WTC11 (cell line): ENCODE results near the gene SLC45A1. TPM values are rescaled to one million over a fixed set of nuclear protein-coding genes. Genes with fewer than 3 reads are reported as not detected.

Experiments
- ATAC-seq: fragments of 200-7000 bp; cut with Tn5 transposase; 2 replicates; pipeline ENCODE4 v1.10.0; 2021; ENCODE audit warnings: mild to moderate bottlenecking, moderate library complexity
- CTCF ChIA-PET: fragments of 300-600 bp; sonication (Branson Sonifier 250); formaldehyde crosslinking; loops from one replicate; lab custom pipeline; 2021; ENCODE audit warnings: antibody characterized with exemption; lab: Charles Lee
- POLR2A ChIA-PET: fragments of 350-600 bp; sonication (Branson Sonifier 250); formaldehyde crosslinking; loops from one replicate; lab custom pipeline; 2021; ENCODE audit warnings: antibody characterized with exemption; lab: Charles Lee
- DNase-seq: peaks from one replicate; pipeline ENCODE4 v3.0.0; 2021; ENCODE audit warnings: low spot score
- H3K27ac Mint-ChIP-seq: 2 replicates; pipeline ENCODE4 v1.8.0; 2021; ENCODE audit warnings: mixed read lengths
- H3K27me3 Mint-ChIP-seq: 2 replicates; pipeline ENCODE4 v1.8.0; 2021; ENCODE audit warnings: low read depth, mild to moderate bottlenecking, moderate library complexity, mixed read lengths
- H3K36me3 Mint-ChIP-seq: 2 replicates; pipeline ENCODE4 v1.8.0; 2021; ENCODE audit warnings: mixed read lengths
- H3K4me1 Mint-ChIP-seq: 2 replicates; pipeline ENCODE4 v1.8.0; 2022; ENCODE audit warnings: mixed read lengths
- H3K4me3 Mint-ChIP-seq: 2 replicates; pipeline ENCODE4 v1.8.0; 2021; ENCODE audit warnings: mild to moderate bottlenecking, moderate library complexity, mixed read lengths
- H3K9me3 Mint-ChIP-seq: 2 replicates; pipeline ENCODE4 v1.8.0; 2021; ENCODE audit warnings: mixed read lengths
- CBFB ChIP-seq: sonication (generic); formaldehyde crosslinking; IDR thresholded peaks from 2 replicates; pipeline ENCODE4 v1.8.1; 2022; ENCODE audit warnings: mild to moderate bottlenecking, low read depth, missing genetic modification reagents
- E2F1 ChIP-seq: sonication (generic); formaldehyde crosslinking; IDR thresholded peaks from 2 replicates; pipeline ENCODE4 v1.8.0; 2022; ENCODE audit warnings: mild to moderate bottlenecking, missing genetic modification reagents
- ELF4 ChIP-seq: sonication (generic); formaldehyde crosslinking; IDR thresholded peaks from 2 replicates; pipeline ENCODE4 v1.8.1; 2022; ENCODE audit warnings: low read depth, mild to moderate bottlenecking, moderate library complexity, missing genetic modification reagents
- FOXJ3 ChIP-seq: sonication (generic); formaldehyde crosslinking; IDR thresholded peaks from 2 replicates; pipeline ENCODE4 v1.9.0; 2021; ENCODE audit warnings: missing genetic modification reagents, mild to moderate bottlenecking, borderline replicate concordance
- GABPB1 ChIP-seq: sonication (generic); formaldehyde crosslinking; IDR thresholded peaks from 2 replicates; pipeline ENCODE4 v1.8.1; 2023; ENCODE audit warnings: mild to moderate bottlenecking, missing genetic modification reagents
- JAZF1 ChIP-seq: fragments of 250-450 bp; sonication (Bioruptor Pico); IDR thresholded peaks from 2 replicates; pipeline ENCODE4 v1.9.0; 2021; ENCODE audit warnings: moderate library complexity, mild to moderate bottlenecking, inconsistent platforms
- JUN ChIP-seq: sonication (generic); formaldehyde crosslinking; IDR thresholded peaks from 2 replicates; pipeline ENCODE4 v1.8.0; 2023; ENCODE audit warnings: mild to moderate bottlenecking, missing genetic modification reagents
- PRRX2 ChIP-seq: fragments of 250-450 bp; sonication (Bioruptor Pico); IDR thresholded peaks from 2 replicates; pipeline ENCODE4 v1.8.0; 2021; ENCODE audit warnings: mild to moderate bottlenecking
- RORB ChIP-seq: fragments of 250-450 bp; sonication (Bioruptor Pico); IDR thresholded peaks from 2 replicates; pipeline ENCODE4 v1.9.0; 2021; ENCODE audit warnings: mild to moderate bottlenecking
- SOX15 ChIP-seq: fragments of 250-450 bp; sonication (Bioruptor Pico); IDR thresholded peaks from 2 replicates; pipeline ENCODE4 v1.9.0; 2021; ENCODE audit warnings: mild to moderate bottlenecking
- ZNF232 ChIP-seq: sonication (generic); formaldehyde crosslinking; IDR thresholded peaks from 2 replicates; pipeline ENCODE4 v1.8.0; 2022; ENCODE audit warnings: mild to moderate bottlenecking, missing genetic modification reagents
- total RNA-seq: library from RNA; stranded (reverse); gene quantifications from 3 replicates; pipeline ENCODE4 v1.2.3, GENCODE V29; 2021
- TF ChIP-seq, protein P1 (sequence below): sonication (generic); formaldehyde crosslinking; IDR thresholded peaks from 2 replicates; pipeline ENCODE4 v1.8.1; 2022; ENCODE audit warnings: missing genetic modification reagents, borderline replicate concordance
- TF ChIP-seq, protein P2 (sequence below): fragments of 250-450 bp; sonication (Bioruptor Pico); IDR thresholded peaks from 2 replicates; pipeline ENCODE4 v1.9.0; 2021; ENCODE audit warnings: mild to moderate bottlenecking
- TF ChIP-seq, protein P3 (sequence below): fragments of 250-450 bp; sonication (Bioruptor Pico); IDR thresholded peaks from 2 replicates; pipeline ENCODE4 v1.8.0; 2021; ENCODE audit warnings: mild to moderate bottlenecking

SLC45A1 gene
- total RNA-seq, 1 experiment from 2014 or later, result 2.3 TPM

DNA sequence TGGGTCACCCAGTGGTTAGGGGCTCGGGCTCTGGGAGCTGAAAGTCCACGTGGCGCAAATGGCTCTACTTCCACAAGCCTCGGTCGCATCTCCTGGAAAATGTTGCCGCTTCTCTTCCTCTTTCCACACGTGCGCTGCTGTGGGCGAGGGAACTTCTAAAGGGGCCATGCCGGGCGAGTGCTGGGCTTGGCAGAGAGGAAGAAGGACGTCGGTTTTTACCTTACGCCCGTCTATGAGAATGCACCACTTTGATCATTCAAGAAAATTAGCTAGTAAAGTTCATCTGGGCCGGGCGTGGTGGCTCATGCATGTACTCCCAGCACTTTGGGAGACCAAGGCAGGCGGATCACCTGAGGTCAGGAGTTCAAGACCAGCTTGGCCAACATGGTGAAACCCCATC lies 10.4 kb downstream of the SLC45A1 start:
- Mint-ChIP-seq H3K27me3 (no peaks in the 10 kb centered on the region), H3K27ac (no peak overlapping the region), H3K4me1 (0 out of 2 replicates have a peak, but pooled peaks cover 3% of the 10 kb centered on the region)
- no peak for DNase-seq
- CTCF ChIA-PET, result interaction anchor here (1.1 to 3.0 kb wide), 3 partner anchors 11 to 22 kb away, joined by 3 to 14 read pairs (median 3); no protein-coding TSS in a partner anchor
- POLR2A ChIA-PET, result no interaction called here
- TF ChIP-seq ELF4 (no peak), E2F1 (CRISPR knock-in tag) (no peak), SOX15 (CRISPR knock-in tag) (no peak), GABPB1 (CRISPR knock-in tag) (no peak)
- TF ChIP-seq, protein P1, sequence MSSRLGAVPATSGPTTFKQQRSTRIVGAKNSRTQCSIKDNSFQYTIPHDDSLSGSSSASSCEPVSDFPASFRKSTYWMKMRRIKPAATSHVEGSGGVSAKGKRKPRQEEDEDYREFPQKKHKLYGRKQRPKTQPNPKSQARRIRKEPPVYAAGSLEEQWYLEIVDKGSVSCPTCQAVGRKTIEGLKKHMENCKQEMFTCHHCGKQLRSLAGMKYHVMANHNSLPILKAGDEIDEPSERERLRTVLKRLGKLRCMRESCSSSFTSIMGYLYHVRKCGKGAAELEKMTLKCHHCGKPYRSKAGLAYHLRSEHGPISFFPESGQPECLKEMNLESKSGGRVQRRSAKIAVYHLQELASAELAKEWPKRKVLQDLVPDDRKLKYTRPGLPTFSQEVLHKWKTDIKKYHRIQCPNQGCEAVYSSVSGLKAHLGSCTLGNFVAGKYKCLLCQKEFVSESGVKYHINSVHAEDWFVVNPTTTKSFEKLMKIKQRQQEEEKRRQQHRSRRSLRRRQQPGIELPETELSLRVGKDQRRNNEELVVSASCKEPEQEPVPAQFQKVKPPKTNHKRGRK (CRISPR knock-in tag), result no peak
- TF ChIP-seq, all 79 proteins: peak for 0
- Mint-ChIP-seq H3K36me3 (no peaks in the 10 kb centered on the region), H3K9me3 (no peaks in the 10 kb centered on the region), H3K4me3 (no peak overlapping the region)
- ATAC-seq, result no peak

DNA sequence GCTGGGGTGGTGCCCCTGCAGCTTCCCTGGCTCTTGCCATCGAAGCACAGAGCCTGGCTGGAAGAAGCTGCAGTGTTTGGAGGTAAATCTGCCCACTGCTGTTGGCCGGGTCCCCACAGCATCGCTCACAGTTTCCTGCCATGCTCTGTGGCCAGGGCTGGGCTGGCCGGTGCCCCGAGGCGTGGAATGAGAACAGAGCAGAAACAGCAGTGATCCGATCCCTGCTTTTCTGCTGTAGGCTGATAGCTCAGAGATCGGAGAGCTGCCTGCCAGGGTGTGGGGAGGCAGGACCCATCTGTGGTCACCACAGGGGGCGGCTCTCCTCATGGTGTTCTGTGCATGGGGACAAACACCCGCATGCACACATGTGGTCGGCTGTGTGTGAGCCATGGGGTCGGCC lies 11.5 kb downstream of the SLC45A1 start:
- ChIA-PET CTCF (interaction anchor here (0.9 to 3.0 kb wide), 6 partner anchors 12 to 314 kb away, joined by 3 to 14 read pairs (median 4); no protein-coding TSS in a partner anchor), POLR2A (no interaction called here)
- no peak for DNase-seq
- no peak for ATAC-seq
- no peaks in the 10 kb centered on the region for H3K27me3 Mint-ChIP-seq
- H3K27ac Mint-ChIP-seq, result no peak overlapping the region
- no peak overlapping the region for H3K4me3 Mint-ChIP-seq
- no peaks in the 10 kb centered on the region for H3K4me1 Mint-ChIP-seq
- TF ChIP-seq, protein P2, sequence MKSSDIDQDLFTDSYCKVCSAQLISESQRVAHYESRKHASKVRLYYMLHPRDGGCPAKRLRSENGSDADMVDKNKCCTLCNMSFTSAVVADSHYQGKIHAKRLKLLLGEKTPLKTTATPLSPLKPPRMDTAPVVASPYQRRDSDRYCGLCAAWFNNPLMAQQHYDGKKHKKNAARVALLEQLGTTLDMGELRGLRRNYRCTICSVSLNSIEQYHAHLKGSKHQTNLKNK (CRISPR knock-in tag), result no peak
- TF ChIP-seq, protein P3, sequence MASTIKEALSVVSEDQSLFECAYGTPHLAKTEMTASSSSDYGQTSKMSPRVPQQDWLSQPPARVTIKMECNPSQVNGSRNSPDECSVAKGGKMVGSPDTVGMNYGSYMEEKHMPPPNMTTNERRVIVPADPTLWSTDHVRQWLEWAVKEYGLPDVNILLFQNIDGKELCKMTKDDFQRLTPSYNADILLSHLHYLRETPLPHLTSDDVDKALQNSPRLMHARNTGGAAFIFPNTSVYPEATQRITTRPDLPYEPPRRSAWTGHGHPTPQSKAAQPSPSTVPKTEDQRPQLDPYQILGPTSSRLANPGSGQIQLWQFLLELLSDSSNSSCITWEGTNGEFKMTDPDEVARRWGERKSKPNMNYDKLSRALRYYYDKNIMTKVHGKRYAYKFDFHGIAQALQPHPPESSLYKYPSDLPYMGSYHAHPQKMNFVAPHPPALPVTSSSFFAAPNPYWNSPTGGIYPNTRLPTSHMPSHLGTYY (CRISPR knock-in tag), result no peak
- TF ChIP-seq JUN (CRISPR knock-in tag) (no peak), JAZF1 (CRISPR knock-in tag) (no peak), PRRX2 (CRISPR knock-in tag) (no peak), SOX15 (CRISPR knock-in tag) (no peak), CBFB (no peak), RORB (no peak)
- TF ChIP-seq, all 79 proteins: peak for 0
- Mint-ChIP-seq H3K36me3 (no peaks in the 10 kb centered on the region), H3K9me3 (no peaks in the 10 kb centered on the region)

GRCh38 chr1:8329858-8330257 lies 11.9 kb downstream of the SLC45A1 start:
- DNase-seq (no peak), ATAC-seq (no peak)
- no peak overlapping the region for H3K27ac Mint-ChIP-seq
- H3K4me1 Mint-ChIP-seq, result no peaks in the 10 kb centered on the region
- H3K27me3 Mint-ChIP-seq, result no peaks in the 10 kb centered on the region
- H3K4me3 Mint-ChIP-seq, result no peak overlapping the region
- TF ChIP-seq CBFB (no peak), FOXJ3 (CRISPR knock-in tag) (no peak), ZNF232 (CRISPR knock-in tag) (no peak)
- no peaks in the 10 kb centered on the region for H3K9me3 Mint-ChIP-seq
- POLR2A ChIA-PET, result no interaction called here
- no peaks in the 10 kb centered on the region for H3K36me3 Mint-ChIP-seq
- CTCF ChIA-PET, result interaction anchor here (0.6 to 3.0 kb wide), 5 partner anchors 14 to 315 kb away, joined by 3 to 14 read pairs (median 4); no protein-coding TSS in a partner anchor
